ENCODE results near the gene ZC3H11A.

ZC3H11A gene

GRCh38 chr1:203807196-203807595 lies 11.8 kb downstream of the ZC3H11A start:
- in situ Hi-C loops (cut with HindIII; ENCODE audit: low sequenced_read_pairs), result no loop called here
- DNase-seq (ENCODE audit: low read depth, low spot score), result peak; percentile 71
- peak; percentile 3 for TF ChIP-seq CTCF (IDR thresholded peaks at IDR 0.05; ENCODE audit: low read depth, low read length)
- H3K4me3 ChIP-seq (ENCODE audit: low read depth, low read length), result no peak overlapping the region

GRCh38 chr1:203813581-203814341 lies 18.3 kb downstream of the ZC3H11A start:
- no peak for TF ChIP-seq CTCF (IDR thresholded peaks at IDR 0.05; ENCODE audit: low read depth, low read length)
- H3K4me3 ChIP-seq (ENCODE audit: low read depth, low read length), result no peak overlapping the region
- DNase-seq (ENCODE audit: low read depth, low spot score), result no peak
- in situ Hi-C loops (cut with HindIII; ENCODE audit: low sequenced_read_pairs), result no loop called here

- no peak for DNase-seq (ENCODE audit: low read depth, low spot score)
- in situ Hi-C loops (cut with HindIII; ENCODE audit: low sequenced_read_pairs), result no loop called here
- no peak overlapping the region for H3K4me3 ChIP-seq (ENCODE audit: low read depth, low read length)
- TF ChIP-seq CTCF (IDR thresholded peaks at IDR 0.05; ENCODE audit: low read depth, low read length), result no peak
Measured at GRCh38 chr1:203818399-203818798, 23.0 kb downstream of the ZC3H11A start.

- H3K4me3 ChIP-seq (ENCODE audit: low read depth, low read length), result no peak overlapping the region
- no peak for TF ChIP-seq CTCF (IDR thresholded peaks at IDR 0.05; ENCODE audit: low read depth, low read length)
- DNase-seq (ENCODE audit: low read depth, low spot score), result no peak
- in situ Hi-C loops (cut with HindIII; ENCODE audit: low sequenced_read_pairs), result no loop called here
Measured at GRCh38 chr1:203823306-203823705, 27.9 kb downstream of the ZC3H11A start.

GRCh38 chr1:203826175-203826574 lies 30.8 kb downstream of the ZC3H11A start:
- no peak overlapping the region for H3K4me3 ChIP-seq (ENCODE audit: low read depth, low read length)
- DNase-seq (ENCODE audit: low read depth, low spot score), result no peak
- in situ Hi-C loops (cut with HindIII; ENCODE audit: low sequenced_read_pairs), result no loop called here
- no peak for TF ChIP-seq CTCF (IDR thresholded peaks at IDR 0.05; ENCODE audit: low read depth, low read length)

- in situ Hi-C loops (cut with HindIII; ENCODE audit: low sequenced_read_pairs), result no loop called here
- DNase-seq (ENCODE audit: low read depth, low spot score), result no peak
- no peak overlapping the region for H3K4me3 ChIP-seq (ENCODE audit: low read depth, low read length)
- no peak for TF ChIP-seq CTCF (IDR thresholded peaks at IDR 0.05; ENCODE audit: low read depth, low read length)
Measured at GRCh38 chr1:203828002-203828401, 32.6 kb downstream of the ZC3H11A start.

Measured in astrocyte of the spinal cord (primary cell).